Mucosa of gallbladder (tissue), 1 donor: ENCODE measurements around the gene ZNF687. TPM values are rescaled to one million over a fixed set of nuclear protein-coding genes. Genes with fewer than 3 reads are reported as not detected.
A peak's percentile ranks its signal among the peaks of the same experiment; 100 is the strongest.

Source experiments
- DNase-seq: peaks from one replicate; pipeline ENCODE4 v3.0.0-alpha.2; 2020; ENCODE audit warnings: low spot score
- total RNA-seq: library from RNA; stranded (reverse); gene quantifications from one replicate; pipeline ENCODE4 v1.2.1, GENCODE V29; 2021
- donor health status: DM: no; HTN: no; CAD: no.

ZNF687 gene
- total RNA-seq, 1 donor from 2014 or later, result 40.4 TPM

DNA sequence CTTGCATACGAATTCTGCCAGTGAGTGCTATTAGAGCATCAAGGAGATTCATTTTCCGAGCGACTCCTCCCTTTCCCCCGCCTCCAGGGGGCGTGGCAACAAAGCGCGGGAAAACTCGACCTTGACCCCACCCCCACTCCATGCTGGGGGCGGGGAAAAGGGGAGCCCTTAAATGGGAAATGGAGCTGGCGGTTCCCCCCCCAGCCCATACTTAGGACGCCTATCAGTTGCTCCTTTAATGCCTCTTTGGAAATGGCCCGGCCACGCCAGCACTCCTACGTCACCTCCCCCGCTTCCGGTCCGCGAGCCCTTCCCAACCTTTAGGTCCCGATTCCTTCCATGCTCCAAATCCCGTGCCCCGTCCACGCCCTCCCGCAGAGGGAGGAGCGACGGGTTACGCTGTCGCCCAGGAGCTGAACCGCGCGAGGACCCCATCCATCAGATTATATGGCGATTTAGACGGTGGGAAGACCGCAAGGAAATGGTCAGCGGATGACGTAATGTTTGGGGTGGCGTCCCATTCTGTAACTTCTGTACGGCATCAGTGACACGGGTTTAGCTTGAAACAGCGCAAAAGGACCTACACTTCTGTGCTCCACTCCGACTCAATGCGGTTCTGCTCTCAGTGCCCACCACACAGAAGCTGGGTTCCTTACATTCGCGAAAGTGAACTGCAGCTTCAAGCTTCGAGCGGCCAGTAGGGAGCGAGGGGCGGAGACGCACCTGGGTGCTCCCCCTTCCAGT lies 702 bp upstream of the ZNF687 start:
- DNase-seq, result peak; percentile 96

DNA sequence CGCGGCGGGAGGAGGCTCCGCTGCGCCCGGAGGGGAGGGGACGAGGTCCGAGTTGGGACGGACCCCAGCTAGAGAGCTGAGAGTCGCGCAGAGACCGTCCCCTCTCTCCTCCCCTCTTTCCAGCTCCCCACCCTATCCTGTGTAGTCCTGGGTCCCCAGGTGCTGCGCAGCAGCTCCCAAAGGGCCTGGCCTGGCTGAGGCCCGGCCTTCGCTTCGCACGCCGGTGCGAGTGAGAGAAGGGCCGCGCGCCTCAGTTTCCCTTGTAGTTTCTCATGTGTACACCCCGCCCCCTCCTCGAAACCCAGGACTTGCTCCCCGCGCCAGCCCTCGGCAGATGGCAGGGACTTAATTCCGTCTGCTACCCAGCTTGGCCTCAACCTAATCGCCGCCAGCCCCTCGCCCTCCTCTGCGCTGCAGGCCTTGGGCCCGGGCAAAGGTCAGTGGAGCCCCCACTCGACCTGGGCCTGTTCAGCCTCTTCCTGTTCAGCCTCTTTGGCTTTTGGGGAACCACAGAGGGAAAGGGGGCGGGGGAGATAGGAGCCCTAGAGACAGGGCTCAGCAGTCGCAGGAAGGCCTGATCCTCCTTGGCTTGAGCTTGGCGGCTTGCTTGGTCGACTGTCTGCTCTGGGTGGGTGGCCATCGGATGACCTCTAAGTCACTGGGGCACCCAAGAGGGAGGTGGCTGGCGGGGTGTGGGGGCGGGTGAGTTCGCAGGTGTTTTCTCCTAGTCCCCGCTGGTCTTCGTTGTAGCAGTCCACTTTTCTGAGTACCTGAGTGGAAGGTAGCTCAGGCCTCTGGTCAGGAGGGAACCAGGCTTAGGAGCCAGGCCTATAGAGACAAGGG lies 1.0 kb downstream of the ZNF687 start:
- DNase-seq, result peak; percentile 26

DNA sequence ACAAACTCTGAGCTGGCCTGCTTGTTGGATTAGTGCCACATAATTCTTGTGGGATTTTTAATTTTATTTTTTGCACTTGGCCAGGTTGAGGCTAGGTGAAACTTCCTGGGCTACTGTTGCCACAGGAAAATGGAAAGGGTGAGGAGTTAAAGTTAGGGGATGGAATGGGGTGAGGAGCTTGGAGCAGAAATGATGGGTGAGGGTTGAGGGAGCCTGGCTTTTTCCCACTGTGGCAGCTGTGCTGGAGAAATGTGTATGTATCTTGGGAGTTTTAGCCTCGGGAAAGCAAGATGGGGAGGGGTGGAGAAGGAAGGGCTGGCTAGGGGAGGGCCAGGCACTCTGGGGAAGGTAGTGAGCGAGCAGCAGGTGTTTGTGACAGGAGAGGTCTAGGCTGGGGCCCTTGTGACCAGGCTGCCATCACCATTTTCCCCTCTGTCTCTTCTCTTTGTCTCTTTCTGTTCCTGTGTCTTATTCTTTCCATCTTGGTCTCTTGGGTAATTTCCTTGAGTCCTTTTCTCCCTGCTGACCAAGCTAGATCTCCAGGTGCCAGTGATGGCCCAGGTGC lies 2.0 kb downstream of the ZNF687 start:
- no peak for DNase-seq

DNA sequence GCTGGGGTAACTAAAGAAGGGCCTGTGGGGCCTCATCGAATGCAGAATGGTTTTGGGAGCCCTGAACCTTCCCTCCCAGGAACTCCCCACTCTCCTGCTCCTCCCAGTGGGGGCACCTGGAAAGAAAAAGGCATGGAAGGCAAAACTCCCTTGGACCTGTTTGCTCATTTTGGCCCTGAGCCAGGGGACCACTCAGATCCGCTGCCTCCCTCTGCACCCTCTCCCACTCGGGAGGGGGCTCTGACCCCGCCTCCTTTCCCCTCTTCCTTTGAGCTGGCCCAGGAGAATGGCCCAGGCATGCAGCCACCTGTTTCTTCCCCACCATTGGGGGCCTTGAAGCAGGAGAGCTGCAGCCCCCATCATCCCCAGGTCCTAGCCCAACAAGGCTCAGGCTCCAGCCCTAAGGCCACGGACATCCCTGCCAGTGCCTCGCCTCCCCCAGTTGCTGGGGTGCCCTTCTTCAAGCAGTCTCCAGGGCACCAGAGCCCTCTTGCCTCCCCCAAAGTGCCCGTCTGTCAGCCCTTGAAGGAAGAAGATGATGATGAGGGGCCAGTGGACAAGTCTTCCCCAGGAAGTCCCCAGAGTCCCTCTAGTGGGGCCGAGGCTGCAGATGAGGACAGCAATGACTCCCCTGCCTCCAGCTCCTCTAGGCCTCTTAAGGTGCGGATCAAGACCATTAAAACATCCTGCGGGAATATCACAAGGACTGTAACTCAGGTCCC lies 4.7 kb downstream of the ZNF687 start:
- no peak for DNase-seq

DNA sequence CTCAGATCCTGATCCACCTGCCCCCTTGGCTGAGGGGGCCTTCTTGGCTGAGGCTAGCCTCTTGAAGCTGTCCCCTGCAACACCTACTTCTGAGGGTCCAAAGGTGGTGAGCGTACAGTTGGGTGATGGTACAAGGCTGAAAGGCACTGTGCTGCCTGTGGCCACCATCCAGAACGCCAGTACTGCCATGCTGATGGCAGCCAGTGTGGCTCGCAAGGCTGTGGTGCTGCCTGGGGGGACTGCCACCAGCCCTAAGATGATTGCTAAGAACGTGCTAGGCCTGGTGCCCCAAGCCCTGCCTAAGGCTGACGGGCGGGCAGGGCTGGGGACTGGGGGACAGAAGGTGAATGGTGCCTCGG lies 5.2 kb downstream of the ZNF687 start:
- no peak for DNase-seq

DNA sequence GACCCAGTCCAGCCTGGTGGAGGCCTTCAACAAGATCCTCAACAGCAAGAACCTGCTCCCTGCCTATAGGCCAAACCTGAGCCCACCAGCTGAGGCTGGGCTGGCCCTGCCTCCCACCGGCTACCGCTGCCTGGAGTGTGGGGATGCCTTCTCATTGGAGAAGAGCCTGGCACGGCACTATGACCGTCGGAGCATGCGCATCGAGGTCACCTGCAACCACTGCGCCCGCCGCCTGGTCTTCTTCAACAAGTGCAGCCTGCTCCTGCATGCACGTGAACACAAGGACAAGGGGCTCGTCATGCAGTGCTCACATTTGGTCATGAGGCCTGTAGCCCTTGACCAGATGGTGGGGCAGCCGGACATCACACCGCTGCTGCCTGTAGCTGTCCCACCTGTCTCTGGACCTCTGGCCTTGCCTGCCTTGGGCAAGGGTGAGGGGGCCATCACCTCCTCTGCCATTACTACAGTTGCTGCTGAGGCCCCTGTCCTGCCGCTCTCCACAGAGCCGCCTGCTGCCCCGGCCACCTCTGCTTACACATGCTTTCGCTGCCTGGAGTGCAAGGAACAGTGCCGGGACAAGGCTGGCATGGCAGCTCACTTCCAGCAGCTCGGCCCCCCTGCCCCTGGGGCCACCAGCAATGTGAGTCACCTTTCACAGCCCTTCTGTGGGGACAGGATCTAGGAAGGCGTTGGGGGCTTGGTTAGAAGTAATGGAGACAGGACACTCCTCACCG lies 5.8 kb downstream of the ZNF687 start:
- DNase-seq, result no peak

DNA sequence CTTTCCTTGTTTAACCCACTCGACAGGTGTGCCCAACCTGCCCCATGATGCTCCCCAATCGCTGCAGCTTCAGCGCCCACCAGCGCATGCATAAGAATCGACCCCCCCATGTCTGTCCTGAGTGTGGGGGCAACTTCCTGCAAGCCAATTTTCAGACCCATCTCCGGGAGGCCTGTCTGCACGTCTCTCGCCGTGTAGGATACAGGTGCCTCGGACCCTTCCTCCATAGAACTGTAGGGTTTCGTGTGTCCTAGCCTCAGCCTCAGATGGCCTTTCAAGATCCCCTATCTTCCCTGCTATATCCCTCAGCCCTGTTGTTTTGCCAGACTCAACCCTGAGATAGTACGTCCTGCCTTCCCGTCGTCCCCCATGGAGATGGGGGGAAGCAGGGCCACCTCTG lies 6.4 kb downstream of the ZNF687 start:
- DNase-seq, result no peak

DNA sequence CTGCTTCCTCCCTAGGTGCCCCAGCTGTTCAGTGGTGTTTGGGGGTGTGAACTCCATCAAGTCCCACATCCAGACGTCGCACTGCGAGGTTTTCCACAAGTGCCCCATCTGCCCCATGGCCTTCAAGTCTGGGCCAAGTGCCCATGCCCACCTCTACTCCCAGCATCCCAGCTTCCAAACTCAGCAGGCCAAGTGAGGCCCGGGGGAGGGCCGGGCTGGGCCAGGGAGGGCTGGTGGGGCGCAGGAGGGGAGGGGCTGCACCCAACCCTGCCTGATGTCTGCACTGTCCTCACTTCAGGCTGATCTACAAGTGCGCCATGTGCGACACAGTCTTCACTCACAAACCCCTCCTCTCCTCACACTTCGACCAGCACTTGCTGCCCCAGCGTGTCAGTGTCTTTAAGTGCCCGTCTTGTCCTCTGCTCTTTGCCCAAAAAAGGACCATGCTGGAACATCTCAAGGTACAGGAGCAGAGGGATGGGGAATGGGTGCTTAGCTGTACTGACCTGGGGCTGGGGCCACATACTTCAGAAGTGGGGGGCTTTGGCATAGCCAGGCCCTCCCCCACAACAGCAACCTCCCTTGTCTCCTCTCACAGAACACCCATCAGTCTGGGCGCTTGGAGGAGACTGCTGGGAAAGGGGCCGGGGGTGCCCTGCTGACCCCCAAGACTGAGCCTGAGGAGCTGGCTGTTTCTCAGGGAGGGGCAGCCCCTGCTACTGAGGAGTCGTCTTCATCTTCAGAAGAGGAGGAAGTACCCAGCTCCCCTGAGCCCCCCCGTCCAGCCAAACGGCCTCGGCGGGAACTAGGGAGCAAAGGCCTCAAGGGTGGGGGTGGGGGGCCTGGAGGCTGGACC lies 7.2 kb downstream of the ZNF687 start:
- DNase-seq, result no peak

DNA sequence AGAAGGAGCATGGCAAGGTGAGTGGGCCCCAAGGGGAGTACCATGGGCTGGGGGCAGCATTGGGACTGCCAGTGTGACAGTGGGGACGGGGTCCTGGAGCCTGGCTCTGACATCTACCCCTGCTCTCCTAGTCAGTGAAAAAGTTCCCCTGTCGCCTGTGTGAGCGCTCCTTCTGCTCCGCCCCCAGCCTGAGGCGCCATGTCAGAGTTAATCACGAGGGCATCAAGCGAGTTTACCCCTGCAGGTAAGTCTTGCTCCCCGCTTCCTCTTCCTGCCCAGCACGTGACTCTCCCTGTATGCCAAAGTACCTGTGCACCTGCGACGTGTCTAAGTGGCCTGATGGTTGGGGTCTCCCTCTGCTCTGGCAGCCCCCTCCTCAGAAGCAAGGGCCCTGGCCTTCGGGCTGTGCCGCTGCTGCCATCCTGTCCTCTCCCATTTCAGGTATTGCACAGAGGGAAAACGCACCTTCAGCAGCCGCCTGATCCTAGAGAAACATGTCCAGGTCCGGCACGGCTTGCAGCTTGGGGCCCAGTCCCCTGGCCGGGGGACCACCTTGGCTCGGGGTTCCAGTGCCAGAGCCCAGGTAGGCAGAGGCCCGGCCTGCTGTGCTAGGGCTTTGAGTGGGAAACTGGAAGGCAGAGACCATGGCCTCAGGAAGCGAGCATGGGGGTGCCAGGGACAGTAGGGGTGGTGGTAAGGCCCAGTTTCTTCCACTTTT lies 8.1 kb downstream of the ZNF687 start:
- no peak for DNase-seq

DNA sequence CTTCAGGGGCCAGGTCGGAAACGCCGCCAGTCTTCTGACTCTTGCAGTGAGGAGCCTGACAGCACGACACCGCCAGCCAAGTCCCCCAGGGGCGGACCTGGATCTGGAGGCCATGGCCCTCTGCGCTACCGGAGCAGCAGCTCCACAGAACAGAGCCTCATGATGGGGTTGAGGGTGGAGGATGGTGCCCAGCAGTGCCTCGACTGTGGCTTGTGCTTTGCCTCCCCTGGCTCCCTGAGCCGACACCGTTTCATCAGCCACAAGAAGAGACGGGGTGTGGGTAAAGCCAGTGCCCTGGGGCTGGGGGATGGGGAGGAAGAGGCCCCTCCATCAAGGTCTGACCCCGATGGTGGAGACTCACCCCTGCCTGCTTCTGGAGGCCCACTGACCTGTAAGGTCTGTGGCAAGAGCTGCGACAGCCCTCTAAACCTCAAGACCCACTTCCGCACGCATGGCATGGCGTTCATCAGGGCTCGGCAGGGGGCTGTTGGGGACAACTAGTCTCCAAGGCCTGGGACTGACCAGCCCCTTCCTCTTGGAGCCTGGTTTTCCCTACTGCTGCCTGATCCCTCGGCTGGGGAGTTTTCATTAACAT lies 8.7 kb downstream of the ZNF687 start:
- DNase-seq, result no peak

DNA sequence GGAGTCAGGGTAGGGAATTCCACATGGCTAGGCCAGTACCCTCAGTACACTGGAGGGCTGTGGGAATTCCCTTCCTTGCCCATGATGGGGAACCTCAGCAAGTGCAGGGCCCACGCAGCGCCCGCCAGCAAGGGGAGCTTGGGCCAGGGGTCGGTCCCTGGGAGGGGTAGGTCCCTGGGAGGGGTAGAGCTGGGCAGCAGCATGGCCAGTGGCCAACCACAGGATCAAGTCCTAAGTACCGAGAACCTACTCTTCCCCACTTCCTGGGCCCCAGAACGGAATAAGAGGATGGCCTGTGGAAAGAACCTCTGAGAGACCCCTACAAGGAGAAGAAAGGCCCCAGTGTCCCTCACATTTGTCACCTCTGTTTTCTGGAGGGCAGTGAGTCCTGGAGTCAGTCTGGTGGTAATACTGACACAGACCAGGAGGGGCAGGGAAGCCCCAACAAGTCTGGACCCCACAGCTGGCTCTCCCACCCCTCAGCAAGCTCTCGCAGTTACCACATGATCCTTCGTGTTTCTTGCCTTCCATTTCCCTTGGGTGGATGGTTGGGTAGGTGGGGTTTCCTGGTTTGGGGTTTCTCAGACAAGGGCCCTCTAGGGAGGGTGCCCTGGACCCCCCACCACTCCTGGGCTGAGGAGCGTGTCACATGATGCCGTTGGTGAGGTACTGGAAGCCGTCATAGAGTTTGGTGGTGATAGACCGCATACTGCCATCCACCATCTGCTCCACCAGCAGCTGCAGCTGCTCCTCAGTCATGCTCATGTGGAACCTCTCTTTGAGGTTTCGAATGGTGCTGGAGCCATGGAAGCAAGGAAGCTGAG lies 10.3 kb downstream of the ZNF687 start:
- no peak for DNase-seq

DNA sequence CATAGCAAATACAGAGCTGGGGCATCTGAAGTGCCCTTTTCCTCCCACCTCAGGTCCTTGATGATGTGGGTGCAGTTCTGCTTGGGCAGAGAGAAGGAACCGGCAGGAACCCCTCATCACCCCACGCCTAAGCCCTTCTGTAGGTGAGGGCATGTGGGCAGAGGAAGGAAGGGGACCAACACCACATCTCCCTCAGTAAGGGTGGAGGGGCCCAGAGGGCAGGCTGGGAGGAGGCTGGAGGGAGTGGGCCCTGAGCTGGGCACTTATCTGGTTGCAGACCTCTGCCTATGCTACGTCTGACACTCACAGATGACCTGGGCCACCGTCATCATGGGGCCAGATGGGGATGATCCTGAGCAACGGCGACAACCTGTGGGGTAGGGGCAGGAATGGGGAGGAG lies 11.0 kb downstream of the ZNF687 start:
- DNase-seq, result no peak

DNA sequence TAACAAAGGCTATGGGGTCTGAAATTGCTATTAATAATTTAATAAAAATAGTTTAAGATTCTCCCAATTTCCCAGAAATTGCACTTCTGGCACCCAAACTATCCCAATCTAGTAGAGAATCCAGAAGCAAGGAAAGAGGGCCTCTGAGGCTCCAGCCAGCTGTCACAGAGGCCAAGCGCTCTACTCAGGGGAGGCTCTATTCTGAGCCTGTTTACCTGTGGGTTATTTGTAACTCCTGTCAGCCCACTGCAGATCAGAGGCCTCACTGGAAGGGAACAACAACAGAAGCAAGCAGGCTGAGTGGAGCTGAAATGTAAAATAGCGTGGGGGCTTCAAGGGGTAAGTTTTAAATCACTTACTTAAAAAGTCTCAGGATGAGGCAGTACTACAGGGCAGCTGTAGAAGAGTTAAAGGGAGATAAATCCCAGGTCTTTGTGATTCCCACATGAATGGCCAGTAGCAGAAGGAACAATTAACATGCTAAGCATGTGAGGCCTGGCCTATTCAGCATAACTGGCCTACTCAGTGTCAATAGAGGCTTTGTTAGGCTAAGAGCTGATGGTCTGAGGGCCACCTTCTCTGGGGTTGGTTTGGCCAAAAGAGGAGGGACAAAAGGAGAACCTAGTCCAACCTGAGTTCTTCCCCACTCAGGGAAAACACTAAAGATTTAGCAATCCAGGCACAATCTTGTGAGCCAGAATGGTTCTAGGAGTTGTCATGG lies 12.8 kb downstream of the ZNF687 start:
- no peak for DNase-seq

DNA sequence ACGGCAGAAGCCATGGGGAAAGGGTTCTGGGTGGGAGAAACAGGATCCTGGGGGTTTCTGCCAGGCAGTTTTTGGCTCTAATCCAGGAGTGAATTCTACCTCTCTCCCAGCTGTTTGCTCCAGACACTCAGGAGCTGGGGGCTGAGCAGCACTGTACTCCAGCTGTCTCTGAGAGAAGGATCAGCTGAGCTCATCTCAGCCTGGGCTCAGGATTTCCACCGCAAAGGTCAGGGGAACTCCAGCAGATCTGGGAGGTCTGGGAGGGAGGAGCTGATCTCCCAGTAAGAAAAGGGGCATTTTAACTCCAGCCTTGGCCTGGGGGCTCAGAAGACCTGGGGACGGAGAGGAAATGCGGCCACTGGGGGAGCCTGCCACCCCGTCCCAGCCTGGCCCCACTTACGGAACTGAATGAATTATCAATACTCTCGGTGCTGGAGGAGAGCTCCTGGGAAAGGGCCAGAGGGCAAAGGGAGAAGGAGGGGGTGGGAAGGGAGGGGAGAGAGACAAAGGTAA lies 27.8 kb downstream of the ZNF687 start:
- DNase-seq, result no peak

DNA sequence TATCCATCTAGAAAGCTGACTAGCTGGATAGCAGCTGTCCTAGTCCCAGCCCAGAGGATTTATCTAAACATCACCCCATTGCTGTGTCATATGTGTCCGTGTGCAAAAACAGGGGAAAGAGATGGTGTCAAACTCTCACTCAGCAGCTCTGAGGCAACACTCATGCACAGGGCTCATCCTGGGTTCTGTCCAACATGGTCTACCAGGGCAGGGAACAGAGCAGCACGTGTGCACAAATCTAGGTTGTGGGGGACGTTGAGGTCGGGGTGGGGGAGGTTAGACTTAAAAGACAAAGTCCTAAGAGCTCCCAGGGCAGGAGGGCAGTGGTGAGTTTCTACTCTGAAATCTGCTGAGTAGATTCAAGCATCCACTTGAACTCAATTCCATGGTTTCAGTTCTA lies 28.9 kb downstream of the ZNF687 start:
- DNase-seq, result no peak

DNA sequence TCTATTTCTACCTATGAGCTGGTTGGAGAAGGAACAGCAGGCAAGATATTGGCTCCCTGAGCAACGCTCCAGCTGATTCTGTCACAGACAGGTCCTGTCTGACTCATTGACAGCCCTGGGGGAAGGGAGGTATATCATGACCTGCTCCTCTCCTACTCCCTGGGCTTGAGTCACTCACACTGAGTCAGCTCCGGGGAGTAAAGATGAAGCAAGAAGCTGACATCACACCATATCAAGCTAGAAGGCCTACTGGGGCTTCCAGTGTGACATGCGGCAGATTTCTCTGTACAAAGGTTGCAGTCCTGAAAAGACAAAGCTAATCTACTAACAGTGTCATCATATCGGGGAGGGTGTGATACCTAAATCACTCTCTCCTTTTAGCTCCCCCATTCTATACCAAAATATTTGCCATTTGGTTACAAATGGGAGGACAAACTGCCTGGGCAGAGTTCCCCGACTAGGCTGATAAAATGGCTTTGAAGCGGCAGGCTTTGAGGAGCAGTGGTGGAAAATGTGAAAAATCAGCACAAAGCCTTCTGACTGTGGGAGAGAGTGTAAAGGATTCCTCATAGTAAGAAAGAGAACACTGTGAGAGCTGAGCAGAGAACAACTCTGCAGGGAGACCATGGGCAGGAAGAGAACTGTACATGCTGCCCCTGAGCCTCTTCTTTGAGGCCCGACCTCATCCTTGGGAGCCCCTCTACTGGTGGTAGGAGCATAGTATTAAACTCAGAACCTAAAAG lies 29.7 kb downstream of the ZNF687 start:
- peak; percentile 88 for DNase-seq

DNA sequence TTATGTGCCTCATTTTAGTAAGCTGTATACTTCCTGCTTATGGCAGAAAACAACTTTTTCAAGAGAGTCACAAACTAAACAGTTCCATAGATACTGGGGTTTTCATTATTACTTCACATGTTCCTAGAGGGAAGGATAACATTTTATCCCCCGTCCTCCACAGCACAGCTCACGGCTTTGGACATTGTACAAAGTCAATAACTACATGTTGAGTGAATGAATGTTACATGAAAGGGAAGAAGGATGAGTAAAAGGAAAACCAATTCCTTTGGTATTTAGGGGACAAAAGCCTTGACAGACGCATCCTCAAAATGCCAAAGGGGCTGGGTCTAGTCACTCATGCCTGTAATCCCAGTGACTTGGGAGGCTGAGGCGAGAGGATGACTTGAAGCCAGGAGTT lies 30.3 kb downstream of the ZNF687 start:
- no peak for DNase-seq
